Tibial artery (tissue), 4 donors: ENCODE measurements around the gene PRND.

Experiments used
- DNase-seq, 2 donors: peaks; one replicate each; pipeline ENCODE4 v3.0.0-alpha.2; 2019
- H3K27ac ChIP-seq, 2 donors: fragments of 200-600 bp; sonication (generic) in 1 of 2; 1 replicate in 1 of 2; 2 replicates in 1 of 2; pipeline ENCODE4 v1.5.1; 2018 to 2019; ENCODE audit warnings: mild to moderate bottlenecking in 1 of 2
- H3K27me3 ChIP-seq, 2 donors: fragments of 200-600 bp; sonication (generic) in 1 of 2; one replicate each; pipeline versions ENCODE4 v1.5.1 to v1.6.0; 2016 to 2019
- H3K36me3 ChIP-seq, 3 donors: fragments of 200-600 bp; sonication (generic) in 2 of 3; one replicate each; pipeline ENCODE4 v1.5.1; 2016 to 2019; ENCODE audit warnings: mild to moderate bottlenecking in 2 of 3
- H3K4me1 ChIP-seq, 4 donors: fragments of 200-600 bp; sonication (generic) in 2 of 4; 1 replicate in 3 of 4; 2 replicates in 1 of 4; pipeline ENCODE4 v1.5.1; 2016 to 2019
- H3K4me3 ChIP-seq, 2 donors: fragments of 200-600 bp; sonication (generic) in 1 of 2; 1 replicate in 1 of 2; 2 replicates in 1 of 2; pipeline ENCODE4 v1.5.1; 2018 to 2019; ENCODE audit warnings: mild to moderate bottlenecking in 2 of 2
- H3K9me3 ChIP-seq, 3 donors: fragments of 200-600 bp; sonication (generic) in 1 of 3; one replicate each; pipeline ENCODE4 v1.5.1; 2016 to 2019
- intact Hi-C: fragments of 100-400 bp; cut with DNase I; formaldehyde crosslinking; loops from one replicate; pipeline ENCODE4 v1.15.0; 2023; ENCODE audit warnings: low total_unique reads
- TF ChIP-seq, protein P1 (sequence below), 2 experiments: fragments of 200-600 bp in 1 of 2; fragments of 450-650 bp in 1 of 2; IDR thresholded peaks; one replicate each; pipeline ENCODE4 v1.5.1; 2017 to 2019; ENCODE audit warnings: antibody characterized with exemption in 2 of 2, mild to moderate bottlenecking in 1 of 2, moderate library complexity in 1 of 2

PRND gene

DNA sequence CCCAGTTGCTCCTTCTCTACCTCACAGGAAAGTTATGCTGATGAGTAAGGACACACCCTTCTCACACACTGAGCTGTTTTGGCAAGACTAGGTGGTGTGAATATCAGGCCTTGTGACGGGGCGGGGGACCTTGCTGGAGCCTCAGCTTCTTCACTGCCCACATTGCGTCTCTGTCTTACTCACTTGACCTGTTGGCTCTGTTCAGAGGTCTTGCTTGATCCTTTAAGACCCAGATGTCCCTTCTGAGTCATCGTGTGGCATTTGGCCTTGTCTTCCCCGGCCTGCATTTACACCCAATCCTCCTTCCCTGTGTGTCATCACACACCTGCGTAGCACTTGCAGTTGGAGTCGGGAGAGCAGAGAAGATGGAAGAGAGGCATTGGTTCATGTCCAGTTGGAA is 8.3 kb upstream of the PRND start:
- TF ChIP-seq, protein P1, sequence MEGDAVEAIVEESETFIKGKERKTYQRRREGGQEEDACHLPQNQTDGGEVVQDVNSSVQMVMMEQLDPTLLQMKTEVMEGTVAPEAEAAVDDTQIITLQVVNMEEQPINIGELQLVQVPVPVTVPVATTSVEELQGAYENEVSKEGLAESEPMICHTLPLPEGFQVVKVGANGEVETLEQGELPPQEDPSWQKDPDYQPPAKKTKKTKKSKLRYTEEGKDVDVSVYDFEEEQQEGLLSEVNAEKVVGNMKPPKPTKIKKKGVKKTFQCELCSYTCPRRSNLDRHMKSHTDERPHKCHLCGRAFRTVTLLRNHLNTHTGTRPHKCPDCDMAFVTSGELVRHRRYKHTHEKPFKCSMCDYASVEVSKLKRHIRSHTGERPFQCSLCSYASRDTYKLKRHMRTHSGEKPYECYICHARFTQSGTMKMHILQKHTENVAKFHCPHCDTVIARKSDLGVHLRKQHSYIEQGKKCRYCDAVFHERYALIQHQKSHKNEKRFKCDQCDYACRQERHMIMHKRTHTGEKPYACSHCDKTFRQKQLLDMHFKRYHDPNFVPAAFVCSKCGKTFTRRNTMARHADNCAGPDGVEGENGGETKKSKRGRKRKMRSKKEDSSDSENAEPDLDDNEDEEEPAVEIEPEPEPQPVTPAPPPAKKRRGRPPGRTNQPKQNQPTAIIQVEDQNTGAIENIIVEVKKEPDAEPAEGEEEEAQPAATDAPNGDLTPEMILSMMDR (IDR thresholded peaks at IDR 0.05): no peak
- Histone ChIP-seq H3K4me3 (no peak overlapping the region), H3K36me3 (no peaks in the 10 kb centered on the region), H3K27me3 (peaks cover 0 to 3% of the 10 kb centered on the region in 2 donors), H3K9me3 (no peaks in the 10 kb centered on the region), H3K4me1 (no peaks in the 10 kb centered on the region), H3K27ac (no peak overlapping the region)
- intact Hi-C loops: no loop called here
- DNase-seq: no peak

DNA sequence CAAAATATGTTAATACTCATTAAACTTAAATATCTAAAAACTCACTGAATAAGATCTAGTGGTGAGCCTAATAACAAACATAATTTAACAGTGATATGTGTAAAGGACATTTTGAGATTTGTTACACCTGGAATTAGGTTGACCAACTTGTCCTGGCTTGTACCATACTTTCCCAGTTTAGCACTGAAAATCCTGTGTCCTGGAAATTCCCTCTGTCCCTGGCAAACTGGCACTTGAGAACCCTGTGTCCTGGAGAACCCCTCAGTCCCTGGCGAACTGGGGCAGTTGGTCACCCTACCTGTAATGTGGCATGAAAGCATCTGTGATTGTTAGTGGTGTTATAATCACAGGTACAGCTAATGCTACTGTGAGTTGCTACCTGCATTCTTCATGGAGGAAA is 6.9 kb upstream of the PRND start:
- no peak for DNase-seq
- H3K4me1 ChIP-seq: no peaks in the 10 kb centered on the region
- H3K27me3 ChIP-seq: peaks cover 0 to 3% of the 10 kb centered on the region in 2 donors
- TF ChIP-seq, protein P1 (IDR thresholded peaks at IDR 0.05): no peak
- H3K27ac ChIP-seq: no peak overlapping the region
- H3K9me3 ChIP-seq: no peaks in the 10 kb centered on the region
- no peaks in the 10 kb centered on the region for H3K36me3 ChIP-seq
- intact Hi-C loops: no loop called here
- H3K4me3 ChIP-seq: no peak overlapping the region

DNA sequence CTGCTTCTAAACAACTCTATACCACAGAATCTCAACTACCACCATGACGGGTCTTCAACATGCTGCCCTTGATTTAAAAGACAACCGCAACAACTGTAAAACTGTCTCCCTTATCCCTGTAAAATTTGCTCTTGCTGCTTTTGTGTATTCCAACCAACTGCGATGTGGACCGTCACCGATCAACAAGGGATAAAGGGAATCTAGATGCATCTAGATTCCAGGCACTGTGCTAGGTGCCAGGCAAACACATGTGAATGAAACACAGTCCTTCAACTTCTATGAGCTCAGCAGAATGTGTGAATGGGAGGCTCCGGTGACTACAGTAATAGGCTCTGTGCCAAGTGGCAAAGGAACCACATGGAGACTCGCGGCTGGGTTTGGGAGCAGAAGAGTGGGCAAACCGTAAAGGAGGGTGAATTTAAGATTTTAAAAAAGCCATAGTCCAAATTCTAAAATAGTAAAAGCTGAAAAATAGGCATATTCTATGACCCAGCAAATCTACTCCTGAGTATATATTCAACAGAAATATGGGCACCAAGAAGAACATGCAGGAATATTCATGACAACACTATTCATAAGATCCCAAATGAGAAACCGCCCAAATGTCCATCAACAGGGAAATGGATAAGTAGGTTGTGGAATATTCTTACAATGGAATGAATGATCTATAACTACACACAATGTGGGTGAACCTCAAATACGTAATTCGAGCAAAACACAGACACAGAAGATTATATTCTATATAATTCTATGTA is 3.7 kb upstream of the PRND start:
- intact Hi-C loops: no loop called here
- Histone ChIP-seq H3K27me3 (peaks cover 0 to 17% of the 10 kb centered on the region in 2 donors), H3K4me3 (no peak overlapping the region), H3K27ac (no peak overlapping the region), H3K9me3 (no peaks in the 10 kb centered on the region), H3K4me1 (peaks cover 0 to 9% (median 3%) of the 10 kb centered on the region in 4 donors), H3K36me3 (no peaks in the 10 kb centered on the region)
- TF ChIP-seq, protein P1 (IDR thresholded peaks at IDR 0.05): no peak
- DNase-seq: peak in 1 of 2 donors; percentile 31

DNA sequence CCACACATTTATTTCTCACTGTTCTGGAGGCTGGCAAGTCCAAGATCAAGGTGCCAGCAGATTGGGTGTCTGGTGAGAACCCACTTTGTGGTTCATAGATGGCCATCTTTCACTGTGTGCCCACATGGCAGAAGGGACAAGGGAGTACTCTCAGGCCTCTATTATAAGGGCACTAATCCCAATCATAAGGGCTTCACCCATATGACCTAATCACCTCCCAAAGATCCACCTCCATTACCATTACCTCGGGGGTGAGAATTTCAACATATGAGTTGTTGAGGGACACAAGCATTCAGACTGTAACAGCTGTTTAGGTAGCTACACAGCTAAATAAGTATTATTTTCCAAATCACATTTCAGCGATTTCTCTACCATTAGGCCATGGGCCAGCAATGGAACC is 2.5 kb upstream of the PRND start:
- H3K4me3 ChIP-seq: no peak overlapping the region
- H3K27ac ChIP-seq: no peak overlapping the region
- H3K9me3 ChIP-seq: no peaks in the 10 kb centered on the region
- intact Hi-C loops: no loop called here
- peaks cover 0 to 17% of the 10 kb centered on the region in 2 donors for H3K27me3 ChIP-seq
- H3K36me3 ChIP-seq: no peaks in the 10 kb centered on the region
- TF ChIP-seq, protein P1 (IDR thresholded peaks at IDR 0.05): no peak
- DNase-seq: no peak
- H3K4me1 ChIP-seq: peaks cover 0 to 9% (median 3%) of the 10 kb centered on the region in 4 donors

DNA sequence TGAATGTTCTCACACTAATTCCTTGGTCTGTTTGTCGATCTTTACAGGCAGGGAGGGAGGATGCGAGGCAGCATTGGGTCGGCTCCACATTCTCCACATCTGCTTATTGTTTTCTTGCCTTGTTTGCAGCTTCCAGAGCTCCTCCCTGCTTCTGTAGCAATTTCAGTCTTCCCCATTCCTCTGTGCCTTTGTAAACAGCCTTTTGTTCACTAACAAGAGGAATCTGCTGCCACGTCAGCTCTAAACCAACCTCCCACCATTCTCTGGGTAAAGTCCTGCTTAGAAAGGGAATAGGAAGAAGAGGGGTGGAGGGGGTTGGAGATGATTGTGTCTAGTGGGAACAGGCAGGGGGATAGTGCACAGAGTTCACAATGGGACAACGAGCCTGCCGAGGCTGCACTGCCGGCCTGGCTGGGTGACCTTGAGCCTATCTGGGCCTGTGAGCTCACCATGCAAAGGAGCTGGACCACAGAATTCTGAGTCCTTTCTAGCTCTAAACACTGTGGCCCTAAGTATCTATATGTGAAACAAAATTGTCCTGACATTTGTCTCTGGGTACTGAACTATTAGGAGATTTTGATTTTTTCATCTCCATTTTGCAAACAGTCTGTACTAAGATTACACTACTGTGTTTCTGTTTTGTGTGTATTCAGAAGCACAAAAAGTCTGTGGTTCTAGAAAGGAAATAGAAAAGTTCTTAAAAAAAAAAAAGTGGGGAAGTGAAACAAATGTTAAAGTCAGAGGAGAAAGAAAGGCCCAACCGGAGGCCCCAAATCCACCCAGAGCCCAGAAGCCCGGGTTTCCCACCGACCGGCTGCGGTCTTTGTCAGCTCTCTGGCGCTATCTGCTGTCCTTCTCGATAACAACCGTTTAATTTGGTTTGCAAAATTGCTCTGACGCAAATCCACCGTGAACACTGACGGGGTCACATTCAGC is 1.4 kb upstream of the PRND start:
- no peak overlapping the region for H3K4me3 ChIP-seq
- no peaks in the 10 kb centered on the region for H3K36me3 ChIP-seq
- intact Hi-C loops: no loop called here
- no peaks in the 10 kb centered on the region for H3K9me3 ChIP-seq
- H3K27me3 ChIP-seq: peaks cover 0 to 17% of the 10 kb centered on the region in 2 donors
- TF ChIP-seq, protein P1 (IDR thresholded peaks at IDR 0.05): peak; percentile 75 to 78
- DNase-seq: peak; percentile 68 to 76
- H3K4me1 ChIP-seq: peaks cover 0 to 9% (median 3%) of the 10 kb centered on the region in 4 donors
- H3K27ac ChIP-seq: no peak overlapping the region
